HEK293T (cell line): ENCODE results near the gene PCNA.

ENCODE experiments used
- CTCF ChIA-PET: fragments of 350-600 bp; formaldehyde crosslinking; extraction: SDS; loops from one replicate; lab custom pipeline; 2021; ENCODE audit warnings: antibody characterized with exemption, inconsistent platforms; lab: Yijun Ruan, JAX
- POLR2A ChIA-PET: fragments of 350-600 bp; formaldehyde crosslinking; extraction: SDS; loops from one replicate; lab custom pipeline; 2020; ENCODE audit warnings: antibody characterized with exemption, inconsistent platforms; lab: Yijun Ruan, JAX
- DNase-seq: peaks from one replicate; pipeline ENCODE4 v3.0.0; 2012; ENCODE audit warnings: mixed read lengths; ENCODE audit errors: extremely low spot score
- ARNT ChIP-seq: fragments of 450-650 bp; IDR thresholded peaks from 2 replicates; pipeline ENCODE4 v1.6.1; 2017; ENCODE audit warnings: mild to moderate bottlenecking
- BHLHE40 ChIP-seq: fragments of 450-650 bp; IDR thresholded peaks from 2 replicates; pipeline ENCODE4 v1.6.1; 2016; ENCODE audit warnings: mild to moderate bottlenecking, moderate library complexity, borderline replicate concordance
- CTBP1 ChIP-seq: fragments of 450-650 bp; IDR thresholded peaks from 2 replicates; pipeline ENCODE4 v1.6.1; 2016; ENCODE audit warnings: borderline replicate concordance
- ELF4 ChIP-seq: fragments of 450-650 bp; IDR thresholded peaks from 2 replicates; pipeline ENCODE4 v1.6.1; 2017; ENCODE audit warnings: antibody characterized with exemption
- FOXA1 ChIP-seq: fragments of 450-650 bp; IDR thresholded peaks from 2 replicates; pipeline ENCODE4 v1.6.1; 2016; ENCODE audit warnings: mild to moderate bottlenecking
- FOXK2 ChIP-seq: fragments of 450-650 bp; IDR thresholded peaks from 2 replicates; pipeline ENCODE4 v1.6.1; 2016; ENCODE audit warnings: mild to moderate bottlenecking
- FOXM1 ChIP-seq: fragments of 450-650 bp; IDR thresholded peaks from 2 replicates; pipeline ENCODE4 v1.6.1; 2017; ENCODE audit warnings: mild to moderate bottlenecking, borderline replicate concordance
- HDGF ChIP-seq: fragments of 450-650 bp; IDR thresholded peaks from 2 replicates; pipeline ENCODE4 v1.6.1; 2017; ENCODE audit warnings: antibody characterized with exemption, borderline replicate concordance
- L3MBTL2 ChIP-seq: fragments of 450-650 bp; conservative IDR thresholded peaks from 2 replicates; pipeline ENCODE4 v1.6.1; 2016; ENCODE audit warnings: mild to moderate bottlenecking
- LEF1 ChIP-seq: fragments of 450-650 bp; IDR thresholded peaks from 2 replicates; pipeline ENCODE4 v1.6.1; 2017; ENCODE audit warnings: mild to moderate bottlenecking, borderline replicate concordance
- NFRKB ChIP-seq: fragments of 450-650 bp; IDR thresholded peaks from 2 replicates; pipeline ENCODE4 v1.6.1; 2016; ENCODE audit warnings: mild to moderate bottlenecking, moderate library complexity
- SP1 ChIP-seq: fragments of 450-650 bp; IDR thresholded peaks from 2 replicates; pipeline ENCODE4 v1.6.1; 2017
- SUZ12 ChIP-seq: fragments of 450-650 bp; IDR thresholded peaks from 2 replicates; pipeline ENCODE4 v1.6.1; 2016; ENCODE audit warnings: mild to moderate bottlenecking
- TARDBP ChIP-seq: fragments of 450-650 bp; IDR thresholded peaks from 2 replicates; pipeline ENCODE4 v1.6.1; 2016
- ZNF384 ChIP-seq: fragments of 450-650 bp; IDR thresholded peaks from 2 replicates; pipeline ENCODE4 v1.6.1; 2016
- TF ChIP-seq, protein P1 (sequence below): fragments of 450-650 bp; IDR thresholded peaks from 2 replicates; pipeline ENCODE4 v1.6.1; 2016

The PCNA gene

GRCh38 chr20:5126512-5127203 lies 6.9 kb upstream of the PCNA start, which contains the start of gene CDS2:
Gene CDS2 (plus strand): TSS chr20:5127008. CDS start chr20:5127093, 85 bp downstream.
- TF ChIP-seq ZNF384, result no peak
- no peak for TF ChIP-seq ELF4
- TF ChIP-seq BHLHE40, result no peak
- no peak for TF ChIP-seq FOXM1
- no peak for TF ChIP-seq SP1
- TF ChIP-seq L3MBTL2, result no peak
- no peak for TF ChIP-seq HDGF
- TF ChIP-seq LEF1, result no peak
- no peak for TF ChIP-seq FOXK2
- TF ChIP-seq FOXA1, result no peak
- TF ChIP-seq TARDBP, result no peak
- TF ChIP-seq, protein P1, sequence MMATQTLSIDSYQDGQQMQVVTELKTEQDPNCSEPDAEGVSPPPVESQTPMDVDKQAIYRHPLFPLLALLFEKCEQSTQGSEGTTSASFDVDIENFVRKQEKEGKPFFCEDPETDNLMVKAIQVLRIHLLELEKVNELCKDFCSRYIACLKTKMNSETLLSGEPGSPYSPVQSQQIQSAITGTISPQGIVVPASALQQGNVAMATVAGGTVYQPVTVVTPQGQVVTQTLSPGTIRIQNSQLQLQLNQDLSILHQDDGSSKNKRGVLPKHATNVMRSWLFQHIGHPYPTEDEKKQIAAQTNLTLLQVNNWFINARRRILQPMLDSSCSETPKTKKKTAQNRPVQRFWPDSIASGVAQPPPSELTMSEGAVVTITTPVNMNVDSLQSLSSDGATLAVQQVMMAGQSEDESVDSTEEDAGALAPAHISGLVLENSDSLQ, result no peak
- no peak for TF ChIP-seq ARNT
- TF ChIP-seq SUZ12, result no peak
- no peak for TF ChIP-seq CTBP1
- no peak for TF ChIP-seq NFRKB
- ChIA-PET POLR2A (interaction anchor here (0.7 to 2.1 kb wide), 10 partner anchors 9 to 1718 kb away, joined by 3 to 14 read pairs (median 5); no protein-coding TSS in a partner anchor), CTCF (interaction anchor here (0.6 to 2.1 kb wide), 9 partner anchors 12 to 98 kb away, joined by 3 to 25 read pairs (median 5); no protein-coding TSS in a partner anchor)
- peak; percentile 92 for DNase-seq

- ChIA-PET CTCF (no interaction called here), POLR2A (no interaction called here)
- DNase-seq, result no peak
- TF ChIP-seq, protein P1, result no peak
- TF ChIP-seq FOXA1, result no peak
- no peak for TF ChIP-seq TARDBP
- no peak for TF ChIP-seq BHLHE40
- TF ChIP-seq ELF4, result no peak
- TF ChIP-seq ZNF384, result no peak
- TF ChIP-seq CTBP1, result no peak
- TF ChIP-seq FOXM1, result no peak
- TF ChIP-seq NFRKB, result no peak
- no peak for TF ChIP-seq SP1
- TF ChIP-seq HDGF, result no peak
- TF ChIP-seq L3MBTL2, result no peak
- TF ChIP-seq SUZ12, result no peak
- TF ChIP-seq ARNT, result no peak
- TF ChIP-seq LEF1, result no peak
- no peak for TF ChIP-seq FOXK2
Observed at GRCh38 chr20:5122873-5123260, 3.1 kb upstream of the PCNA start.

GRCh38 chr20:5120185-5120476 lies 373 bp upstream of the PCNA start:
- ChIA-PET CTCF (interaction anchor here (1.2 to 1.9 kb wide), 2 partner anchors 72 to 103 kb away, joined by 3 to 7 read pairs; no protein-coding TSS in a partner anchor), POLR2A (interaction anchor here (0.6 to 2.3 kb wide), 11 partner anchors 11 to 361 kb away, joined by 3 to 20 read pairs (median 4); no protein-coding TSS in a partner anchor)
- TF ChIP-seq FOXM1, result no peak
- no peak for TF ChIP-seq LEF1
- TF ChIP-seq ZNF384, result no peak
- TF ChIP-seq L3MBTL2, result no peak
- TF ChIP-seq SUZ12, result no peak
- TF ChIP-seq, protein P1, result no peak
- no peak for TF ChIP-seq BHLHE40
- no peak for TF ChIP-seq NFRKB
- no peak for TF ChIP-seq ELF4
- TF ChIP-seq TARDBP, result no peak
- no peak for TF ChIP-seq SP1
- TF ChIP-seq FOXK2, result no peak
- no peak for DNase-seq

- POLR2A ChIA-PET, result interaction anchor here (1.0 to 2.3 kb wide), 9 partner anchors 12 to 360 kb away, joined by 3 to 20 read pairs (median 5); no protein-coding TSS in a partner anchor
- no peak for DNase-seq
- TF ChIP-seq HDGF (no peak), FOXM1 (no peak), SP1 (no peak), FOXK2 (no peak), NFRKB (no peak), L3MBTL2 (no peak), ARNT (no peak), CTBP1 (no peak), BHLHE40 (no peak)
- TF ChIP-seq, protein P1, result no peak
- CTCF ChIA-PET, result interaction anchor here (1.9 kb wide), 1 partner anchor 73 kb away, joined by 7 read pairs; no protein-coding TSS in a partner anchor
Observed at GRCh38 chr20:5119143-5119434, 669 bp downstream of the PCNA start.

DNA sequence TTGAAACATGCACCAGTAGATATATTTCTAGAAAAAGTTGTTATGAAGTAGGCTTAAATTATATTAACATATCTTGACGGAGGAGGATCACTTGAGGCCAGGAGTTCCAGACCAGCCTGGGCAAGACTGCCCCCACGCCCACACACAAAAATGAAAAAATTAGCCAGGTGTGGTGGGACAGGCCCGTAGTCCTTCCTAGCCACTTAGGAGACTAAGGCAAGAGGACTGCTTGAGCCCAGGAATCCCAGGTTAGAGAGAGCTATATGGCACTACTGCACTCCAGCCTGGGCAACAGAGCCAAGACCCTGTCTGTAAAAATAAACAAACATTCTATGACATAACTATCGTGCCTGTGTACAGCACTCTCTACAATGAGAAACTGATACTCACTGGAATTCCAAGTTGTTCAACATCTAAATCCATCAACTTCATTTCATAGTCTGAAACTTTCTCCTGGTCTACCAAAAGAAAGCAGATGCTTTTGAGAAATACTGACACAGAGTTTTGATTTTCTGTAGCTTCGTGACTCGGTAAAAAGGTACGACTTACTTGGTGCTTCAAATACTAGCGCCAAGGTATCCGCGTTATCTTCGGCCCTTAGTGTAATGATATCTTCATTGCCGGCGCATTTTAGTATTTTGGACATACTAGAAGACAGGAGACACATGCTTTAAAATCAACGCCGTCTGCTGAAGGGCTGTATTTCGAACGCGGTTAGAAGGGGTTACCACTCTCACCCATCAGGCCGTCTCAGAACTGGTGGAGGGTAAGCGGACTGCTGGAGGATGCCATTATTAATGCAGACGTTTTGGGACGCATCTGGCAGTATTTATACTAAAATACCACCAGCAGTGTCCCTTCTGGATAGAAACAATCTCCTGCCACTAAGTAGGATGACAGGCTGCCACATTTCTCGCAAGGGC lies 1.3 kb downstream of the PCNA start:
- ChIA-PET POLR2A (interaction anchor here (1.4 to 2.3 kb wide), 4 partner anchors 15 to 359 kb away, joined by 3 to 20 read pairs (median 6); no protein-coding TSS in a partner anchor), CTCF (no interaction called here)
- DNase-seq, result no peak
- TF ChIP-seq ARNT (no peak), NFRKB (no peak), LEF1 (no peak), ELF4 (no peak), CTBP1 (no peak), SUZ12 (no peak), FOXK2 (no peak), SP1 (no peak), L3MBTL2 (no peak), ZNF384 (no peak), TARDBP (no peak), HDGF (no peak), FOXA1 (no peak), FOXM1 (no peak)
